ENCODE measurements around the gene PKP1. TPM values are rescaled to one million over a fixed set of nuclear protein-coding genes. Genes with fewer than 3 reads are reported as not detected.

PKP1 gene
- total and polyA plus RNA-seq, 2 donors (not counting 3 experiments of a cell fraction or from before 2014, with no cell fraction given), result 0.01 TPM; not detected in 1

DNA sequence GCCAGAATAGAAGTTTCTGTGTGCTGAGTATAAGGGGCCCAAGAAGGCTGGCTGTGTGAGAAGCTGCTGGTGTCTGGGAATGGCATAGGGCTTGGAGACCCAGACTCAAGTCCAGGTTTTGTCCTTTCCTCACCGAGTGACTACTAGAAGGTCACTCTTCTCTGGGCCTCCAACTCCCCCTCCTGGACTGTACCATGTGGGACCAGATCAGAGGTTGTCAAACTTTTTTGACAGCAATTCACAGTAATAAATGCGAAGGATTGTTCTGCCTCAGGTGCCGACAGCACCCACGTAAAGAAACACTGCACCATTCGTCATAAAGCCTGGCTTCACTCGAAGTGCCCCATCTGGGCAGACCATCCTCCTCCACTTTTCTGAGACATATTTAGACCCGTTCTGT lies 29.0 kb downstream of the PKP1 start:
- H3K79me2 ChIP-seq (ENCODE audit: control insufficient read depth, insufficient read depth, low read length), result no peaks in the 10 kb centered on the region

DNA sequence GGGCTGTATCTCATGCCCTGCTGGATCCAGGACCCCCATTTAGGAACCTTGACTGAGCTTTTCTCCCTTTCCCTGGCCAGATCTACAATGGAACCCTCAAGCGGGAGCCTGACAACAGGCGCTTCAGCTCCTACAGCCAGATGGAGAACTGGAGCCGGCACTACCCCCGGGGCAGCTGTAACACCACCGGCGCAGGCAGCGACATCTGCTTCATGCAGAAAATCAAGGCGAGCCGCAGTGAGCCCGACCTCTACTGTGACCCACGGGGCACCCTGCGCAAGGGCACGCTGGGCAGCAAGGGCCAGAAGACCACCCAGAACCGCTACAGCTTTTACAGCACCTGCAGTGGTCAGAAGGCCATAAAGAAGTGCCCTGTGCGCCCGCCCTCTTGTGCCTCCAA lies 29.8 kb downstream of the PKP1 start:
- no peak for DNase-seq (ENCODE audit: low read depth, low spot score)
- dilution Hi-C loops (cut with MboI; ENCODE audit: extremely low pct_ligation_motif_present, low sequenced_read_pairs), result no loop called here
- POLR2A ChIA-PET, result no interaction called here
- no peaks in the 10 kb centered on the region for H3K9me1 ChIP-seq (replicated peaks; ENCODE audit: control insufficient read depth, extremely low read depth, insufficient read depth, low read length)
- H2AFZ ChIP-seq (ENCODE audit: low read depth, low read length), result no peak overlapping the region
- H3K27me3 ChIP-seq (ENCODE audit: control insufficient read depth in 2 of 2, insufficient read depth in 2 of 2, low read length in 2 of 2), result peaks cover 4 to 9% of the 10 kb centered on the region in 2 experiments
- CTCF ChIA-PET, result interaction anchor here (1.6 to 1.8 kb wide), 2 partner anchors 13 to 35 kb away, joined by 4 to 5 read pairs; no protein-coding TSS in a partner anchor
- FAIRE-seq, result no peak
- H3K27ac ChIP-seq (ENCODE audit: insufficient read depth, low read depth, low read length), result no peak overlapping the region
- TF ChIP-seq JUN (IDR thresholded peaks at IDR 0.05; ENCODE audit: borderline replicate concordance, insufficient read depth, insufficient read length, low read depth) (no peak), POLR2A (IDR thresholded peaks at IDR 0.05; ENCODE audit: low read depth, low read length) (no peak), MYC (IDR thresholded peaks at IDR 0.05; ENCODE audit: low read depth, low read length) (no peak), GATA2 (IDR thresholded peaks at IDR 0.05; ENCODE audit: insufficient read depth, insufficient read length, low read depth, low read length) (no peak), EZH2 (IDR thresholded peaks at IDR 0.05; ENCODE audit: borderline replicate concordance, low read depth, low read length, severe bottlenecking) (no peak), FOS (IDR thresholded peaks at IDR 0.05; ENCODE audit: borderline replicate concordance, insufficient read depth, low read length) (no peak), POLR2AphosphoS5 (IDR thresholded peaks at IDR 0.05; ENCODE audit: insufficient read depth, low read depth, low read length) (no peak)
- TF ChIP-seq, protein P1, sequence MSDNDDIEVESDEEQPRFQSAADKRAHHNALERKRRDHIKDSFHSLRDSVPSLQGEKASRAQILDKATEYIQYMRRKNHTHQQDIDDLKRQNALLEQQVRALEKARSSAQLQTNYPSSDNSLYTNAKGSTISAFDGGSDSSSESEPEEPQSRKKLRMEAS (IDR thresholded peaks at IDR 0.05; ENCODE audit: insufficient read depth, insufficient read length), result no peak
- TF ChIP-seq, protein P2, sequence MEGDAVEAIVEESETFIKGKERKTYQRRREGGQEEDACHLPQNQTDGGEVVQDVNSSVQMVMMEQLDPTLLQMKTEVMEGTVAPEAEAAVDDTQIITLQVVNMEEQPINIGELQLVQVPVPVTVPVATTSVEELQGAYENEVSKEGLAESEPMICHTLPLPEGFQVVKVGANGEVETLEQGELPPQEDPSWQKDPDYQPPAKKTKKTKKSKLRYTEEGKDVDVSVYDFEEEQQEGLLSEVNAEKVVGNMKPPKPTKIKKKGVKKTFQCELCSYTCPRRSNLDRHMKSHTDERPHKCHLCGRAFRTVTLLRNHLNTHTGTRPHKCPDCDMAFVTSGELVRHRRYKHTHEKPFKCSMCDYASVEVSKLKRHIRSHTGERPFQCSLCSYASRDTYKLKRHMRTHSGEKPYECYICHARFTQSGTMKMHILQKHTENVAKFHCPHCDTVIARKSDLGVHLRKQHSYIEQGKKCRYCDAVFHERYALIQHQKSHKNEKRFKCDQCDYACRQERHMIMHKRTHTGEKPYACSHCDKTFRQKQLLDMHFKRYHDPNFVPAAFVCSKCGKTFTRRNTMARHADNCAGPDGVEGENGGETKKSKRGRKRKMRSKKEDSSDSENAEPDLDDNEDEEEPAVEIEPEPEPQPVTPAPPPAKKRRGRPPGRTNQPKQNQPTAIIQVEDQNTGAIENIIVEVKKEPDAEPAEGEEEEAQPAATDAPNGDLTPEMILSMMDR (IDR thresholded peaks at IDR 0.05; ENCODE audit: extremely low read depth in 1 of 2, insufficient read depth in 1 of 2, low read depth in 1 of 2, low read length in 2 of 2), result no peak
- no peaks in the 10 kb centered on the region for H4K20me1 ChIP-seq (replicated peaks; ENCODE audit: control insufficient read depth, extremely low read depth, insufficient read depth, low read length)
- H3K9me3 ChIP-seq (replicated peaks; ENCODE audit: control insufficient read depth, insufficient read depth, low read length), result no peaks in the 10 kb centered on the region
- intact Hi-C loops (cut with micrococcal nuclease), result no loop called here
- H3K4me1 ChIP-seq (ENCODE audit: control insufficient read depth, extremely low read depth, insufficient read depth, low read length), result peaks cover 8% of the 10 kb centered on the region
- H3K79me2 ChIP-seq (ENCODE audit: control insufficient read depth, insufficient read depth, low read length), result no peaks in the 10 kb centered on the region
- no peak overlapping the region for H3K4me3 ChIP-seq (replicated peaks in 1 of 3; ENCODE audit: insufficient read depth in 1 of 3, low read depth in 1 of 3, low read length in 3 of 3)
- no peaks in the 10 kb centered on the region for H3K36me3 ChIP-seq (ENCODE audit: control insufficient read depth in 2 of 2, extremely low read depth in 1 of 2, insufficient read depth in 2 of 2, low read length in 2 of 2)
- H3K4me2 ChIP-seq (ENCODE audit: insufficient read depth, low read length), result no peak overlapping the region
- H3K9ac ChIP-seq (replicated peaks; ENCODE audit: extremely low read depth, insufficient read depth, low read length), result no peak overlapping the region
- no TSS peak for BruUV-seq (replicated peaks)

More for the DNA sequence above, 29.0 kb downstream of the PKP1 start:
- no peak for TF ChIP-seq JUN (IDR thresholded peaks at IDR 0.05; ENCODE audit: borderline replicate concordance, insufficient read depth, insufficient read length, low read depth)
- TF ChIP-seq, protein P1 (IDR thresholded peaks at IDR 0.05; ENCODE audit: insufficient read depth, insufficient read length), result no peak
- no peak overlapping the region for H3K4me2 ChIP-seq (ENCODE audit: insufficient read depth, low read length)
- intact Hi-C loops (cut with micrococcal nuclease), result no loop called here
- H3K27me3 ChIP-seq (ENCODE audit: control insufficient read depth in 2 of 2, insufficient read depth in 2 of 2, low read length in 2 of 2), result peaks cover 4 to 9% of the 10 kb centered on the region in 2 experiments
- peaks cover 8% of the 10 kb centered on the region for H3K4me1 ChIP-seq (ENCODE audit: control insufficient read depth, extremely low read depth, insufficient read depth, low read length)
- no peak for FAIRE-seq
- H3K9ac ChIP-seq (replicated peaks; ENCODE audit: extremely low read depth, insufficient read depth, low read length), result no peak overlapping the region
- POLR2A ChIA-PET, result no interaction called here
- dilution Hi-C loops (cut with MboI; ENCODE audit: extremely low pct_ligation_motif_present, low sequenced_read_pairs), result no loop called here
- H3K9me3 ChIP-seq (replicated peaks; ENCODE audit: control insufficient read depth, insufficient read depth, low read length), result no peaks in the 10 kb centered on the region
- no peaks in the 10 kb centered on the region for H4K20me1 ChIP-seq (replicated peaks; ENCODE audit: control insufficient read depth, extremely low read depth, insufficient read depth, low read length)
- CTCF ChIA-PET, result interaction anchor here (1.0 to 1.8 kb wide), 4 partner anchors 14 to 49 kb away, joined by 3 to 5 read pairs (median 4); no protein-coding TSS in a partner anchor
- no peak overlapping the region for H3K4me3 ChIP-seq (replicated peaks in 1 of 3; ENCODE audit: insufficient read depth in 1 of 3, low read depth in 1 of 3, low read length in 3 of 3)
- no peaks in the 10 kb centered on the region for H3K36me3 ChIP-seq (ENCODE audit: control insufficient read depth in 2 of 2, extremely low read depth in 1 of 2, insufficient read depth in 2 of 2, low read length in 2 of 2)
- BruUV-seq (replicated peaks), result no TSS peak
- no peak overlapping the region for H3K27ac ChIP-seq (ENCODE audit: insufficient read depth, low read depth, low read length)
- DNase-seq (ENCODE audit: low read depth, low spot score), result no peak
- no peak overlapping the region for H2AFZ ChIP-seq (ENCODE audit: low read depth, low read length)
- H3K9me1 ChIP-seq (replicated peaks; ENCODE audit: control insufficient read depth, extremely low read depth, insufficient read depth, low read length), result no peaks in the 10 kb centered on the region
